Germinal center (tissue), 1 donor: ENCODE results near the gene CAPN5.

Experiments
- DNase-seq: peaks from one replicate; pipeline ENCODE4 v3.0.0; 2012; ENCODE audit warnings: mixed read lengths, low spot score

CAPN5 gene

GRCh38 chr11:77175021-77175842 lies 108.5 kb downstream of the CAPN5 start:
- no peak for DNase-seq
